GM18508 (cell line): ENCODE measurements around the gene GPLD1.
A peak's percentile ranks its signal among the peaks of the same experiment; 100 is the strongest.
"Not testable (repeated sequence)": the region's sequence is repeated elsewhere in the genome, so short reads cannot be mapped to it uniquely, and the experiment has no call there.

Experiments
- ATAC-seq: cut with Tn5 transposase; IDR thresholded peaks from one replicate; pipeline ENCODE4 v1.9.1; 2021; ENCODE audit warnings: moderate number of reproducible peaks; ENCODE audit not compliant: insufficient read depth, unreplicated experiment

Gene GPLD1

GRCh38 chr6:24489470-24489869 is at the start of gene GPLD1:
Gene GPLD1 (minus strand): TSS chr6:24489578. CDS start chr6:24489511, 67 bp downstream.
- ATAC-seq = no peak

- ATAC-seq = no peak
These were observed 48.5 kb upstream of the GPLD1 start for GRCh38 chr6:24537771-24538385.

- no peak for ATAC-seq
These were observed 47.8 kb upstream of the GPLD1 start for GRCh38 chr6:24537082-24537699.

GRCh38 chr6:24536466-24536865 is 47.1 kb upstream of the GPLD1 start:
- no peak for ATAC-seq

- no peak for ATAC-seq
These were observed 45.8 kb upstream of the GPLD1 start for GRCh38 chr6:24535210-24535609.

GRCh38 chr6:24534329-24534728 is 45.0 kb upstream of the GPLD1 start:
- no peak for ATAC-seq

GRCh38 chr6:24529985-24530384 is 40.6 kb upstream of the GPLD1 start:
- ATAC-seq = no peak

- no peak for ATAC-seq
These were observed 35.4 kb upstream of the GPLD1 start for GRCh38 chr6:24524805-24525204.

GRCh38 chr6:24524329-24524728 is 35.0 kb upstream of the GPLD1 start:
- ATAC-seq = no peak

GRCh38 chr6:24522228-24523176 is 33.1 kb upstream of the GPLD1 start:
- no peak for ATAC-seq

GRCh38 chr6:24520929-24521546 is 31.7 kb upstream of the GPLD1 start:
- ATAC-seq = no peak

GRCh38 chr6:24517659-24518543 is 28.5 kb upstream of the GPLD1 start:
- peak; percentile 79 for ATAC-seq

GRCh38 chr6:24513602-24514001 is 24.2 kb upstream of the GPLD1 start:
- ATAC-seq = no peak

- ATAC-seq = not testable (repeated sequence)
These were observed 22.6 kb upstream of the GPLD1 start for GRCh38 chr6:24511976-24512375.

GRCh38 chr6:24506814-24507520 is 17.6 kb upstream of the GPLD1 start:
- ATAC-seq = no peak

GRCh38 chr6:24504649-24505586 is 15.5 kb upstream of the GPLD1 start:
- ATAC-seq = no peak

GRCh38 chr6:24504287-24504648 is 14.9 kb upstream of the GPLD1 start:
- ATAC-seq = no peak

- no peak for ATAC-seq
These were observed 12.5 kb upstream of the GPLD1 start for GRCh38 chr6:24501914-24502313.
